Common myeloid progenitor, CD34-positive (primary cell): Measurements from ENCODE around the gene TCF12.

Experiments
- CTCF ChIA-PET: fragments of 350-600 bp; sonication (Branson Sonifier 250); formaldehyde crosslinking; loops from one replicate; lab custom pipeline; 2021; ENCODE audit warnings: antibody characterized with exemption; lab: Charles Lee
- POLR2A ChIA-PET: fragments of 350-600 bp; sonication (Branson Sonifier 250); formaldehyde crosslinking; loops from one replicate; lab custom pipeline; 2021; ENCODE audit warnings: antibody characterized with exemption; lab: Charles Lee
- DNase-seq, 3 donors: peaks; one replicate each; pipeline versions ENCODE4 v3.0.0 to v3.0.0-alpha.2; 2013
- H3K27ac ChIP-seq, 2 experiments: 1 replicate in 1 of 2; 2 replicates in 1 of 2; pipeline ENCODE4 v1.7.0; 2013; ENCODE audit warnings: inconsistent platforms in 2 of 2, low read length in 2 of 2, mild to moderate bottlenecking in 2 of 2, low read depth in 1 of 2, moderate library complexity in 1 of 2; ENCODE audit not compliant: severe bottlenecking in 2 of 2, insufficient read depth in 1 of 2, poor library complexity in 1 of 2
- H3K27me3 ChIP-seq, 5 experiments: replicated peaks in 2 of 5; 1 replicate in 3 of 5; 2 replicates in 2 of 5; pipeline versions ENCODE4 v1.6.1 to v1.7.0; 2013; ENCODE audit warnings: low read length in 4 of 5, mild to moderate bottlenecking in 2 of 5, moderate library complexity in 2 of 5, inconsistent platforms in 1 of 5; ENCODE audit not compliant: insufficient read depth in 5 of 5, control insufficient read depth in 4 of 5
- H3K36me3 ChIP-seq, 4 experiments: 1 replicate in 2 of 4; 2 replicates in 2 of 4; pipeline versions ENCODE4 v1.6.1 to v1.7.0; 2013; ENCODE audit warnings: low read length in 3 of 4, control low read depth in 1 of 4, mild to moderate bottlenecking in 1 of 4; ENCODE audit not compliant: control insufficient read depth in 4 of 4, insufficient read depth in 4 of 4
- H3K4me1 ChIP-seq, 4 experiments: 1 replicate in 3 of 4; 2 replicates in 1 of 4; pipeline versions ENCODE4 v1.6.1 to v1.7.1; 2013; ENCODE audit warnings: low read length in 3 of 4, mild to moderate bottlenecking in 3 of 4, control low read depth in 1 of 4, inconsistent platforms in 1 of 4, moderate library complexity in 1 of 4; ENCODE audit not compliant: control insufficient read depth in 4 of 4, insufficient read depth in 4 of 4; ENCODE audit errors: control extremely low read depth in 1 of 4
- H3K4me3 ChIP-seq, 7 experiments: 1 replicate in 4 of 7; 2 replicates in 3 of 7; pipeline versions ENCODE4 v1.5.1 to v1.7.0; 2013; ENCODE audit warnings: mild to moderate bottlenecking in 7 of 7, low read length in 6 of 7, moderate library complexity in 6 of 7, inconsistent platforms in 2 of 7, low read depth in 2 of 7, control low read depth in 1 of 7; ENCODE audit not compliant: insufficient read depth in 4 of 7, control insufficient read depth in 1 of 7; ENCODE audit errors: extremely low read depth in 1 of 7
- H3K9me3 ChIP-seq, 5 experiments: 1 replicate in 4 of 5; 2 replicates in 1 of 5; pipeline versions ENCODE4 v1.6.1 to v1.7.1; 2013; ENCODE audit warnings: low read length in 4 of 5, mild to moderate bottlenecking in 2 of 5, inconsistent platforms in 1 of 5, low read depth in 1 of 5, moderate library complexity in 1 of 5; ENCODE audit not compliant: control insufficient read depth in 4 of 5, insufficient read depth in 2 of 5; ENCODE audit errors: control extremely low read depth in 1 of 5
- WGBS: methylation state at CpG from one replicate; pipeline ENCODE4 v1.1.5; 2013; ENCODE audit not compliant: insufficient coverage; 5-methylcytosine and 5-hydroxymethylcytosine counted together

TCF12 gene

DNA sequence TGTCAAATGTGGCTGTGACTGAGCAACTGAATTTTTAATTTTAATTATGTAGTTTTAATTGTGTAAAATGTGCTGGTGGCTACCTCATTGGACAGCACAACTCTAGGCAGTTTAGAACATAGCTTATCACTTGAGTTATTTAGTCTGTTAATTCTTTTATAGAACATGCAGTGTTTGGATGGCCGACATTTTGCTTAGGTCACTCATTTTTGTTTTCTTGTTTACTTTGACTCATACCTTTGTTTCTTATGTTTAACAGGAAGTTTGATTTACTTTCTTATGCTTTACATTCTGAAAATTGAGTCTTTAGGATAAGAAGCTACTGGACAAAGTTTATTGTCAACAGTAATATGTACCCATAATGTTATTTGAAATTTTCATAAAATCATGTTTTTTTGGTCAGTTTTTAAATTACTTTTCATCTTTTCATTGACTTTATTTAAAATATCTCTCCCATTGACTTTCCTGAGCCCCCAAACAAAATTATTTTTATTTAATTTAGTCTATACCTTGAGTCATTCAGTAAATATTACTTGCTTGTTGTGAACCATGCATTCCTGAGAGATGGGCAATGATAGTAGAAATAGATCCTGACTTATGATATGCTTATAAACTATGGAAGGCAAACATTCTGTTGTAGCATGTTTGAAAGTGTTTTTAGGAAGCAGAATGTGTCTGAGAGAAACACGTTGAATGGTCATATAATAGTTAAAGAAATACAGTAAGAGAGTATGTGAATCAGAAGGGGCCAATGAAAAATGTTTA lies 60.6 kb downstream of the TCF12 start:
- WGBS, result 100% methylated on average over 1 of the region's 2 CpGs
- ChIA-PET POLR2A (no interaction called here), CTCF (interaction anchor here (0.9 kb wide), 1 partner anchor 15 kb away, joined by 3 read pairs; no protein-coding TSS in a partner anchor)
- Histone ChIP-seq H3K4me3 (no peak overlapping the region), H3K27ac (no peak overlapping the region), H3K27me3 (no peaks in the 10 kb centered on the region), H3K9me3 (no peaks in the 10 kb centered on the region), H3K4me1 (peaks cover 1 to 21% (median 6%) of the 10 kb centered on the region in 4 experiments), H3K36me3 (no peaks in the 10 kb centered on the region)
- DNase-seq, result no peak

- POLR2A ChIA-PET, result no interaction called here
These were observed 62.0 kb downstream of the TCF12 start for GRCh38 chr15:56980473-56980872.

DNA sequence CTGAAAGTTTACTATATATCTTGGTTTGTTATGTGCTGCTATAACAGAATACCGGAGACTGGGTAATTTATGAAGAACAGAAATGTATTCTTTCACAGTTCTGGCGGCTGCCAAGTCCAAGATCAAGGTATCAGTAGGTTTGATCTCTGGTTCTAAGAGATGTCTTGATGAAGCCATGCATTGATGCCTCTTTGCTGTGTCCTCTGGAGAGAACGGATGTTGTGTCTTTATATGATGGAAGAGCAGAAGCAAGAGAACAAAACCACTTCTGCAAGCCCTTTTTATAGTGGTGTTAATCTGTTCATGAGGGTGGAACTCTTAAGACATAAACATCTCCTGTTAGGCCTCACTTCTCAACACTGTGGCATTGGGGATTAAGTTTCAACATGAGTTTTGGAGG lies 62.7 kb downstream of the TCF12 start:
- 100% methylated on average over 3 of the region's 3 CpGs for WGBS
- POLR2A ChIA-PET, result no interaction called here

More at GRCh38 chr15:56980473-56980872, 62.0 kb downstream of the TCF12 start:
- WGBS, result 83% methylated on average over 1 of the region's 3 CpGs
- Histone ChIP-seq H3K27ac (no peak overlapping the region), H3K4me1 (peaks cover 1 to 28% (median 8%) of the 10 kb centered on the region in 4 experiments), H3K9me3 (no peaks in the 10 kb centered on the region), H3K4me3 (no peak overlapping the region), H3K27me3 (no peaks in the 10 kb centered on the region), H3K36me3 (no peaks in the 10 kb centered on the region)
- CTCF ChIA-PET, result no interaction called here
- no peak for DNase-seq

DNA sequence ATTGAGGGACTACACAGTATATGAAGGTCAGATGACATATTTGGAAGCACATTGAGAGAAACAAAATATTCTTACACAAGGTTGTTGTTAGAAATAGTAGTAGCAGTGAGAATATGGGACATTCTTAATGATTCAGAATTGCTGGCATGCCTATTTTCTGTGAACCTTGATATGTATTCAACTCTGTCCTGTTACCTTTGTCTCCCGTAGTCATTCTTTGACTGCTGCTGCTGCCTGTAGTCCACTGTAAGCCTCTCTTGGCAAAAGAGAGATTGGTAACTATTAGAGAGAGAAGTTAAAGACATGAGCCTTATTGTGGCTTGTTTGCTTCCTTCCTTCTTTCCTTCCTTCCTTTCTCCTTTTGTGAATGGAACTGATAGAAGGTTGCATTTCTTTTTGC lies 64.5 kb downstream of the TCF12 start:
- DNase-seq, result no peak
- peaks cover 1 to 44% (median 12%) of the 10 kb centered on the region in 4 experiments for H3K4me1 ChIP-seq
- POLR2A ChIA-PET, result no interaction called here
- no peaks in the 10 kb centered on the region for H3K9me3 ChIP-seq
- no peaks in the 10 kb centered on the region for H3K27me3 ChIP-seq
- H3K36me3 ChIP-seq, result no peaks in the 10 kb centered on the region
- CTCF ChIA-PET, result no interaction called here
- no peak overlapping the region for H3K27ac ChIP-seq
- H3K4me3 ChIP-seq, result no peak overlapping the region
- WGBS, result no CpG with 5 or more reads among the region's 1 CpG

More for the DNA sequence above, 62.7 kb downstream of the TCF12 start:
- DNase-seq, result no peak
- Histone ChIP-seq H3K4me3 (no peak overlapping the region), H3K27ac (no peak overlapping the region), H3K27me3 (no peaks in the 10 kb centered on the region), H3K36me3 (no peaks in the 10 kb centered on the region), H3K4me1 (peaks cover 1 to 35% (median 8%) of the 10 kb centered on the region in 4 experiments), H3K9me3 (no peaks in the 10 kb centered on the region)
- CTCF ChIA-PET, result no interaction called here

DNA sequence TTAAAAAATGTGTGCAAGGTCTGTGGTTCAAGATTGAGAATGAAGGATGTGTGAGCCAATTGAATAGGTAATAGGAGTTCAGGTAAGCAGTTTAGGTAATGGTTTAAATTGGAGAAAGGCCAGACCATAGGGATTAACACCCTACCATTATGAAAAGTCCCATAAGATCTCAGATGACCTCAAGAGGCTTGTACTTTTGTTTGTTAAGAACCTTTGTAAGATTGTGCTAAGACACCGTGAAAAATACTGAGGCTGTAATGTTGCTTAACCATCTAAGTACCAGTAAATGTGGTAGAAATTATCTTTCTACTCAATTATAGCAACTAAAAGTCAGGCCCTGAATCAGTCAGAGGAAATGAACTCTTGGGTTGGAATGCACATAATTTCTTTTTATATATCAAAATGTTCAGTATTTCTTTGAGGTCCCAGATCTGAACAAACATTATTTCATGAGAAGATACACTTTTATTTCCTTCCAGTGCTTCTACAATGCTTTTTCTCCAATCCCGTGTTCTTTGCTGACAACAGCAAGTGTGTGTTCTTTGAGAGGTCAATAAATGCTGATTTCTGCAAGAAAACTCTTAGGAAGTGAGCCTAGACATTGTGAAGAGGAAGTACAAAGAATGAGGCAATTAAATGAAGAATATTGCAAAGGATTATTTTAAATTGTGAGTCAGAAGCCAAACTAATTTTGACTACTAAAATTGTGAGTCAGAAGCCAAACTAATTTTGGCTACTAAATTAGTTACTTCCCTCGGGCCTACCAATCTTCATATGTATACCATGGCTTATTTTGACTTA lies 66.4 kb downstream of the TCF12 start:
- no peaks in the 10 kb centered on the region for H3K27me3 ChIP-seq
- WGBS, result no CpG with 5 or more reads among the region's 3 CpGs
- ChIA-PET CTCF (interaction anchor here (0.6 kb wide), 1 partner anchor 23 kb away, joined by 3 read pairs; no protein-coding TSS in a partner anchor), POLR2A (interaction anchor here (0.6 to 0.7 kb wide), 2 partner anchors 45 to 1036 kb away, joined by 3 to 4 read pairs; no protein-coding TSS in a partner anchor)
- H3K4me3 ChIP-seq, result no peak overlapping the region
- H3K36me3 ChIP-seq, result no peaks in the 10 kb centered on the region
- DNase-seq, result peak in 2 of 3 donors; percentile 49 to 62
- H3K27ac ChIP-seq, result no peak overlapping the region
- H3K4me1 ChIP-seq, result peaks cover 5 to 59% (median 21%) of the 10 kb centered on the region in 4 experiments
- no peaks in the 10 kb centered on the region for H3K9me3 ChIP-seq

GRCh38 chr15:56985856-56986255 lies 67.4 kb downstream of the TCF12 start:
- DNase-seq, result no peak
- Histone ChIP-seq H3K4me3 (no peak overlapping the region), H3K9me3 (no peaks in the 10 kb centered on the region), H3K36me3 (no peaks in the 10 kb centered on the region), H3K27me3 (no peaks in the 10 kb centered on the region), H3K4me1 (peaks cover 5 to 60% (median 21%) of the 10 kb centered on the region in 4 experiments), H3K27ac (no peak overlapping the region)
- 100% methylated on average over 1 of the region's 1 CpG for WGBS
- POLR2A ChIA-PET, result no interaction called here
- CTCF ChIA-PET, result interaction anchor here (1.0 kb wide), 1 partner anchor 9 kb away, joined by 3 read pairs; no protein-coding TSS in a partner anchor
